ENCODE measurements around the gene IGFL4. TPM values are rescaled to one million over a fixed set of nuclear protein-coding genes. Genes with fewer than 3 reads are reported as not detected.

The IGFL4 gene
- total RNA-seq, 1 donor: 0.10 TPM

DNA sequence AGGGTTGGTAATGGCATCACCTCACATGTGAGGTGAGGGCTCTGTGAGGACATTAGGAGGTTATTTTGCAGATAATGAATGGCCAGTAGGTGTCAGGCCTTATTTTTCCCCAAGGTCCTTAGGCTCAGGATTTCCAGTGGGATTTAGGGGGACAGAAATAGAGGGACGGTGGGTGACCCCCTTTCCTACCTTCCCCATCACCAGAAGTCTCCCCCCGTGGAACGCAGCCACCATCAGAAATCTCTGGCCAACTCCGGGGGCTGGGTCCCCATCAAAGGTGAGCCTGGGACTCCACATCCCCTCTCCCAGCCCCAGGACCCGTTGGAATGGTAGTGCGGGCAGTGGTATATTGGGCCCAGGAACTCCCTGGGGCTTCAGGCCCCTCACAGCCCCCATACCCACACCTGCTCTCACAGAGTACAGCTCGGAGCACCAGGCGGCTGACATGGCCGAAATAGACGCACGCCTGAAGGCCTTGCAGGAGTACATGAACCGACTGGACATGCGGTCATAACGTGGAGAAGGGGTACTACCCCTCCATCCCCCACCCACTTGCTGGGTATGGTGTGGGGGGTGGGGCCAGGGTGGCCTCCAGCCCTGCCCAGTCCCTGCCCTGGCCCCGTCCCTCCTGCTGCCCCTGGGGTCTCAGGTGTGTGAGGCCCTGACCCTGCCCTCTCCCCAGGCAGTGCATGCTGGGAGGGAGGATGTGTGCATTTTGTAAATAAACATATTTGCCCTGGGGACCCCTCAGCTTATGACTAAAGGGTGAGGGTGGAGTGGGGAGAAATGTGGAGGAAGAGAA is 22.7 kb downstream of the IGFL4 start:
- no peak overlapping the region for H3K4me3 ChIP-seq (ENCODE audit: low read length)
- H3K27me3 ChIP-seq (ENCODE audit: insufficient read depth, low read length): peaks cover 15% of the 10 kb centered on the region
- no peaks in the 10 kb centered on the region for H3K9me3 ChIP-seq (ENCODE audit: low read depth, low read length)
- peaks cover 26% of the 10 kb centered on the region for H3K4me1 ChIP-seq (ENCODE audit: insufficient read depth, low read length)

DNA sequence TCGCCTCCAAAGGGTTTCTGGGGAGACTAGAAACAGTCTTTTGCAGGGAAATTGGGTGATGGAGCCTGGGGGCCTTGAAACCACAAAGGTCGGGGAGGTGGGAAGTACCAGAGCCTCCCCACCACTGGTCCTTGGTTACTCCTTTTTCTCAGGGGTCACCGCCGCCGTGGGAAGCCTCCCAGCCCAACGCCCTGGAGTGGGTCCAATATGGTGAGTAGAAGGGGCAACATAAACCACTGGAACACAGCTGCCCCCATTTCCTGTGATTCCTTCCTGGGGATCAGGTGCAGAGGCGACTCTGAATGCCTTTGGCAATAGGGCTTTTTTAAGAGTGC is 23.7 kb downstream of the IGFL4 start:
- peaks cover 26% of the 10 kb centered on the region for H3K4me1 ChIP-seq (ENCODE audit: insufficient read depth, low read length)
- H3K27me3 ChIP-seq (ENCODE audit: insufficient read depth, low read length): peaks cover 15% of the 10 kb centered on the region
- H3K9me3 ChIP-seq (ENCODE audit: low read depth, low read length): no peaks in the 10 kb centered on the region
- H3K4me3 ChIP-seq (ENCODE audit: low read length): no peak overlapping the region

DNA sequence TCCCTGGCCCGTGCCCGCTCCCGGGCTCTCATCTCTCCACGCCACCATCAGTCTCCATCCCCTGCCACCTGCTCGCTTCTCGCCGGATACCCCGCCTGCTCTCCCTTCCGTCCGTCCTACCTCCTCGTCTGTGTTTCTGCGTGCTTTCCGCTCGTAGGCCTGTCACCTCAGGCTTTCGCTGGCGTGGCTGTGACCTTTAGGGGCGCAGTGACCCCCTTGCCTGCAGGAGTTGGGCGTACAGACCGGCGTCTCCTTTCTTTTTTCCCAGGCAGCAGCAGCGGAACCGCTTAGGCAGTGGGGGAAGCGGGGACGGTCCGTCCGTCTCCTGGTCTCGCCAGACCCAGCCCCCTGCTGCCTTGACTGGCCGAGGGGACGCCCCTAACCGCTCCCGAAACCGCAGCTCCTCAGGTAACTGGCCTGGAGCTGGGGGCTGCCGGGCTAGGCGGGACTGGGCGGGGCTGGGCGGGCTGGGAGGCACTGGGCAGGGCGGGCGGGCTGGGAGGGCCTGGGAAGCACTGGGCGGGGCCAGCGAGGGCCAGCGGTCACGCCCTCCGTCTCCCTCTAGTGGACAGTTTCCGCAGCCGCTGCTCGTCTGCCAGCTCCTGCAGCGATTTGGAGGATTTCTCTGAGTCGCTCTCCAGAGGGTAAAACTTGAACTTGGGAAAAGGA is 24.2 kb downstream of the IGFL4 start:
- H3K4me3 ChIP-seq (ENCODE audit: low read length): peak overlapping the region; percentile 60
- peaks cover 26% of the 10 kb centered on the region for H3K4me1 ChIP-seq (ENCODE audit: insufficient read depth, low read length)
- H3K27me3 ChIP-seq (ENCODE audit: insufficient read depth, low read length): peaks cover 15% of the 10 kb centered on the region
- H3K9me3 ChIP-seq (ENCODE audit: low read depth, low read length): no peaks in the 10 kb centered on the region

DNA sequence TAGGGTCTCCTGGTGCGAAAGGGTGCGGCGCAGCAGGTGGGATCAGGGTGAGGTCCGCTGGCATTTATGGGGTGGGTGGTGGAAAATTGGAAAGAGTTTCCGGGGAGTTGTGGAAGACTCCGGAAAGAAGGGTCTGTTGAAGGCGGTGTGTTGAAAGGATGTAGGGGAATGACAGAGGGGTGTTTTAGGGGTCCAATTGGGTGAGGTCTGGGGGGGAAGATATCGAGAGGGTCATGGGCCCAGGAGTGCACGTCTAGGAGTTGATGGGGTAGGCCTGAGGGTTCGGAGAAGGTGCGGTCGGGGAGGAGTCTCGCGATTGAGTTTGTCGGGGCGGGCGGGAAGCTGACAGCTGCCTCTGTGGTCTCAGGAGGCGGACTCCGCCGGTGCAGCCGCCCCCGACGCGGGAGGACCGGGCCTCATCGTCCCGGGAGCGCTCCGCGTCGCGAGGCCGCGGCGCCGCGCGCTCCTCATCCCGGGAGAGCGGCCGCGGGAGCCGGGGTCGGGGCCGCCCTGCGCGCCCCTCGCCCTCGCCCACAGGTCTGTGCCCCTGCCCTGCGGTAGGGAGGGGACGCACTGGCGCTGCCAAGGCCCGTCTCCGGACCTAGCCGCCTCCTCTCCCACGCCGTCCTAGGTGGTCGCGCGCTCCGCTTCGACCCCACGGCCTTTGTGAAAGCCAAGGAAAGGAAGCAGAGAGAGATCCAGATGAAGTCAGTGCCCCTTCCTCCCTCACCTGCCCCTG is 24.9 kb downstream of the IGFL4 start:
- Histone ChIP-seq H3K9me3 (ENCODE audit: low read depth, low read length) (no peaks in the 10 kb centered on the region), H3K27me3 (ENCODE audit: insufficient read depth, low read length) (peaks cover 15% of the 10 kb centered on the region), H3K4me1 (ENCODE audit: insufficient read depth, low read length) (peaks cover 26% of the 10 kb centered on the region), H3K4me3 (ENCODE audit: low read length) (peak overlapping the region; percentile 60)

DNA sequence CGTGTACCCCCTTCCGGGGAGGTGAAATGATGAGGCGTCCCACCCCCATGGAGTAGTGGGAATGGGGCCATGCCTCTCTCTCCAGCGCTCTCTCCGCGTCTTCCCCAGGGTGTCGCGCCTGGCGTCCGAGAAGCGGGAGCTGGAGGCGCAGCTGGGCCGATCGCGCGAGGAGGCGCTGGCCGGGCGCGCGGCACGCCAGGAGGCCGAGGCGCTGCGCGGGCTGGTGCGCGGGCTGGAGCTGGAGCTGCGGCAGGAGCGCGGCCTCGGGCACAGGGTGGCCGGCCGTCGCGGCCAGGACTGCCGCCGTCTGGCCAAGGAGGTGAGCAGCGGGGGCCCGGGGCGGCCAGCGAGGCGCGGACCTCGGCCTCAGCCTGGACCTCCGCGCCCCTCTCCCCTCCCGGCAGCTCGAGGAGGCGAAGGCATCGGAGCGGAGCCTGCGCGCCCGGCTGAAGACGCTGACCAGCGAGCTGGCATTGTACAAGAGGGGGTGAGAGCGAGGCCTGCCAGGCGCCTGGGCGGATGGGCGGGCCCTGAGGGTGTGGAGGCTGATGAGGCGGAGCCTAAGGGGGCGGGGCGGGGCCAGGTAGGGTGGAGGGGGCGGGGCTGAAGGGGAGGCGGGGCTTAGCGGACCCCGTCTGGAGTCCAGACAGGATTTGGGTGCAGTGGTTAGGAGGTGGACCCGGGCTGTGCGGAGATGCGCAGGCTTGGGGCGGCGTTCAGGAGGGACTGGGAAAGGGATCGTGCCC is 25.7 kb downstream of the IGFL4 start:
- H3K4me3 ChIP-seq (ENCODE audit: low read length): peak overlapping the region; percentile 60
- H3K9me3 ChIP-seq (ENCODE audit: low read depth, low read length): no peaks in the 10 kb centered on the region
- peaks cover 15% of the 10 kb centered on the region for H3K27me3 ChIP-seq (ENCODE audit: insufficient read depth, low read length)
- peaks cover 26% of the 10 kb centered on the region for H3K4me1 ChIP-seq (ENCODE audit: insufficient read depth, low read length)

DNA sequence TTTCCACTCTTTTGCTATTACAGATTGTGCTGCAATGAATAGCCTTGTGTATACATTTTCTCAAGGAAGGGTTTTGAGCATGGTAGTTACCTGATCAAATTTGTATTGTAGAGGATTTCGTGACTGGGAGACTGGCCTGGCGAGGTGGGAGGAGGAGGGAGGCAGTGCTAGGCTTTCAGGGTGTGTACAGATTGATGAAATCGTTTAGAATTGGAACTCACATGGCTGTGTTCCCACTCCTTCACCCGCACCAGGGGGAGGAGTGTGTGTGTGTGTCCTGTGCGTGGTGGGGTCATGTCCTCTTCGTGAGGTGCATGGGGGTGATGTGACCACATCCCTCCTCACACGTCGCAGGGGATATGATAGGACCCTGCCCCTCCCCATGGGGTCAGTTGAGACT is 26.3 kb downstream of the IGFL4 start:
- Histone ChIP-seq H3K4me3 (ENCODE audit: low read length) (no peak overlapping the region), H3K9me3 (ENCODE audit: low read depth, low read length) (no peaks in the 10 kb centered on the region), H3K4me1 (ENCODE audit: insufficient read depth, low read length) (peaks cover 26% of the 10 kb centered on the region), H3K27me3 (ENCODE audit: insufficient read depth, low read length) (peaks cover 15% of the 10 kb centered on the region)

DNA sequence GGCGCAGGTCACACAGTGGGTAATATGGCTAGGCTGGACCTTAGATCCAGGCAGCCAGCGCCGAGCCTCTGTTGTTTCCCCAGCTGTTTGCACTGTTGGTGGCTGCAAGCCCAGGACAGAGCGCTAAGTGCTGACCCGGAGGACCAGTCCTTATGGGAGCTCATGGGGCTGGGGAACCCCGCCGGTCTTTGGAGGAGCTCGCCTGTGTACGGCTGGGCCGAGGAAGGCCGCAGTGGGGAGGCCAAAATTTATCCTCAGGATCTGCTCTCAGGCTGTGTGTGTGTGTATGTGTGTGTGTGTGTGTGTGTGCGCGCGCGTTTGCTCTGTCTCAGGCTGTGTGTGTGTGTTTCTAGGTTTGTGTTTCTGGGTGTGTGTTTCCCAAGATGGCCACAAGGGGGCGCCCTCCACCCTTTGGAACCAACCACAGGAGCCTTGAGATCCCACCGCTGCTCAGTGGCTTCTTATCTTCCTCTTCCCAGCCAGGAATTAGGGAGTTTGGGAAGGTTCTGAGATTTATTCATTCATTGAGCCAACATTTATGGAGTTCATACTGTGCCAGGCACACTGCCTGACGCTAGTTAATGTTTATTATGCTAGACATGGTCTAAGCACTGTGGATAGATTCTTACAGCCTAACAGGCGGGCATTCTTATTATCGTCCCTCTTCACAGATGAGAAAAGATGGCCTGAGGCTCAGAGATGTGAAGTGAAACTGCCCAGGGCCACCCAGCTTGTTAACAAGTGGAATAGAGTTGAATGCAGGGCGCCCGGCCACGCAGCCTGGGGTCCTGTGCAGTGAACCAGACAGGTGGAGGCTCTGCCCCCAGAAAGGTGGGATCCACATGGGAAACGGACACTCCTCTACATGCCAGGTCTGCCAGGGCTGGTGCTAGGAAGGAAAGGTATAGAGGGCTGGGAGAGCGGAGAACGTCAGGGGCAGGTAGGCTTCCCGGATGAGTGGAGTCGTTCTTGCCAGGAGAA is 31.0 kb downstream of the IGFL4 start:
- Histone ChIP-seq H3K4me3 (ENCODE audit: low read length) (no peak overlapping the region), H3K4me1 (ENCODE audit: insufficient read depth, low read length) (peaks cover 5% of the 10 kb centered on the region), H3K27me3 (ENCODE audit: insufficient read depth, low read length) (peaks cover 11% of the 10 kb centered on the region), H3K9me3 (ENCODE audit: low read depth, low read length) (no peaks in the 10 kb centered on the region)

DNA sequence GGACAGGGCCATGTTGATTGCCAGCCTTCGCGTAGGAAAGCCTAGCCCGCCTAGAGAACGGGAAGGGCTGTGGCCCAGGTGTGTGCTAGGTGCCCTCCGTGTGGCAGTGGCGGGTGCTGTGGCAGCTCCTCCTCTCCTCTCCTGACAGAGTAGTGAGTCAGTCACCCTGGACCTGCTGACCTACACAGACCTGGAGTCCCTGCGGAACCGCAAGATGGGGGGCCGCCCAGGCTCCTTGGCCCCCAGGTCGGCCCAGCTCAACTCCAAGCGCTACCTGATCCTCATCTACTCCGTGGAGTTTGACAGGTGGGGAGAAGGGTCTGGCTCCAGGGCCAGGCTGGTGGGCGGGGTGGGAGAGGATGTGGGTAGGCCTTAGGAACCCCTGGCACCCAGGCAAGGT is 34.4 kb downstream of the IGFL4 start:
- no peaks in the 10 kb centered on the region for H3K27me3 ChIP-seq (ENCODE audit: insufficient read depth, low read length)

DNA sequence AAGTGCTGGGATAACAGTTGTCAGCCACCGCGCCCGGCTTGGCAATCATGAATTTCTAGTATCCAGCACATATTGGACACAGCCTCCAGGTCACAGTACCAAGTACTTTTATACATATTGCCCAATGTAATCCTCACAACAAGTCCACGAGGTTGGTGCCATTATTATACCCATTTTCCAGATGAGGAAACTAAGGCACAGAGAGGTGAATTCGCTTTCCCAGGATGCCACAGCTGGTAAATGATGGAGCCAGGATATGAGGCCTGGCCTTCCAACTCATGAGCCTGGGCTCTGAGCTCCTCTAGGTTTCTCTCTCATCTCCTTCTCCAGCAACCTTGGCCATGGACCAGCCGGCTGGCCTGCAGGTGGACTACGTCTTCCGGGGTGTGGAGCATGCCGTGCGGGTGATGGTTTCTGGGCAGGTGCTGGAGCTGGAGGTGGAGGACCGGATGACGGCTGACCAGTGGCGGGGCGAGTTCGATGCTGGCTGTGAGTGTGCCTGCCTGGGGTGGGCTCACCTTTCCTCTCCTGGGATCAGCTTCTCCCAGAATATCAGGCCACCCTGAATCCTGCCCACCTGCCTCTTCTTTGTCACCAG is 38.0 kb downstream of the IGFL4 start:
- Histone ChIP-seq H3K4me3 (ENCODE audit: low read length) (no peak overlapping the region), H3K4me1 (ENCODE audit: insufficient read depth, low read length) (peaks cover 13% of the 10 kb centered on the region), H3K27me3 (ENCODE audit: insufficient read depth, low read length) (no peaks in the 10 kb centered on the region), H3K9me3 (ENCODE audit: low read depth, low read length) (no peaks in the 10 kb centered on the region)

More for the DNA sequence above, 34.4 kb downstream of the IGFL4 start:
- H3K4me3 ChIP-seq (ENCODE audit: low read length): no peak overlapping the region
- no peaks in the 10 kb centered on the region for H3K9me3 ChIP-seq (ENCODE audit: low read depth, low read length)
- no peaks in the 10 kb centered on the region for H3K4me1 ChIP-seq (ENCODE audit: insufficient read depth, low read length)

DNA sequence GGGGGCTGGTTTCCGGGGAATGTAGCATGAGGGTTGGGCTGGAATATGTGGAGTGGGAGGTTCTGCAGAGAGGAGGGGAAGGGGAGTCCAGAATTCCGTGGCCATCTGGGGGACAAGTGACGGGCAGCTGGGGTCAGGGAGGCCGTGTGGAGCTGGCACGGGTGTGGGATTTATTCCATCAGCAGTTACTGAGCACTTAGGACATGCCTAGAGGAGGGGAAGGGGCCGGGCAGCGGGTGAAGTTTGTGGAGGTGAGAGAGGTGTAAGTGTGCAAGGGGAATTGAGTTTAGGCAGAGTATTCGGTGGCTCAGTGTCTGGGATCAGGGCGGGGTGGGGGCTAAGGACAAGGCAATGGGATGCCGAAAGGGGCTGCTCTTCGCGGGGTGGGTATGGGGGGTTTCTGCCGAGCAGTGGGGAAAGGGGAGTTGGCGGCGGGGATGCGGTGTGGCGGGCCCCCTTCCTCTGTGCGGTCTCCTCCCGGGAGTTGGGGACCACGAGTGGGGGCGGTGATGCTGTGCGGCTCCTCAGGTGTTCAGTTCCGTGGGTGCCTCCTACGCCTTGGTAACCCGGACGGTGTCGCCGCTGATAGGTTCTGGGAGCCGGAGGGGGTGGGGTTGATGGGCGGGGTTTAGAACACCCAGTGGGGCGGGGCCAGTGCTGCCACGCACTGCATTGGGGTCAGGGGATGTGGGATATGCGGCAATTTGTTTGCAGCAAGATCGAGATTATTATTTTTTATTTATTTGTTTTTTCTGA is 40.1 kb downstream of the IGFL4 start:
- H3K4me1 ChIP-seq (ENCODE audit: insufficient read depth, low read length): peaks cover 21% of the 10 kb centered on the region
- H3K9me3 ChIP-seq (ENCODE audit: low read depth, low read length): no peaks in the 10 kb centered on the region
- no peak overlapping the region for H3K4me3 ChIP-seq (ENCODE audit: low read length)
- H3K27me3 ChIP-seq (ENCODE audit: insufficient read depth, low read length): no peaks in the 10 kb centered on the region

DNA sequence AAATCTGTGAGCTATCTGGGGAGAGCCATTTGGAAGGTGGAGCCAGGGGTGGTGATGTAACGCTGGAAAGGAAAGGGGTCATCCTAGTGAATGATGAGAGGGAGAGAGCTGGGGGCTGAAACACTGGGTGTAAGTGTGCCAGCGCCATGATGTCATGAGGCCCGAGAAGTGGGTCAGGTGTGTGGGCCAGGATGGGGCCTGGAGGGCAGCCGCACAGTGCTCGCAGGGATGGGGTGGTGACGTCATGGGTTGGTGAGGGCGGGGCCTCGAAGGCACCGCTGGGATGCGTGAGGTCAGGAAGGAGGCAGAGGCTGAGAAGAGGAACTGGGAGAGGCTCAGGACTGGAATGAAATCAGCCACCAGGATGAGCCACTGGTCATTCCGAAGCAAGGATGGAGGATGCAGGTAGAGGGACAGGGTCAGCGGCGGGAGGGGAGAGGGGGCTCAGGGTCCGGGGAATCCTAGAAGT is 41.1 kb downstream of the IGFL4 start:
- Histone ChIP-seq H3K27me3 (ENCODE audit: insufficient read depth, low read length) (no peaks in the 10 kb centered on the region), H3K4me1 (ENCODE audit: insufficient read depth, low read length) (peaks cover 24% of the 10 kb centered on the region), H3K9me3 (ENCODE audit: low read depth, low read length) (no peaks in the 10 kb centered on the region), H3K4me3 (ENCODE audit: low read length) (no peak overlapping the region)

DNA sequence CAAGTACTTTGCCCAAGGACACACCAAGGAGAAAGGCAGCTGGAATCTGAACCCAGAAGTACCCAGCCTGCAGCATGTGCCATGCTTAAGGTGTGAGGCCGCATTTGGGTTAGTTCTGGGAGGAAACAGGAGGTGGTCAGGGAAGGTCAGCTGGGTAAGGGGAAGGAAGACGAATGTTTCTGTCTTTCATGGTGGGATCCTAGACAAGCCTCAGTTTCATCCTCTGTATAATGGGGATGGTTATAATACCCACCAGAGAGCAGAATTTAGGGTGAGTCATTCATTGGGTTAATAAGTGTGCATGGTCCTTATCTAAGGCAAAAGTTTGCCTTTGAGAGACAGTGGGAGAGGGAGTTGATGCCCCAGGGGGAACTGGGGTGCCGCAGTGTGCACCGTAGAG is 42.0 kb downstream of the IGFL4 start:
- H3K4me3 ChIP-seq (ENCODE audit: low read length): no peak overlapping the region
- H3K27me3 ChIP-seq (ENCODE audit: insufficient read depth, low read length): no peaks in the 10 kb centered on the region
- H3K4me1 ChIP-seq (ENCODE audit: insufficient read depth, low read length): peaks cover 30% of the 10 kb centered on the region
- no peaks in the 10 kb centered on the region for H3K9me3 ChIP-seq (ENCODE audit: low read depth, low read length)

DNA sequence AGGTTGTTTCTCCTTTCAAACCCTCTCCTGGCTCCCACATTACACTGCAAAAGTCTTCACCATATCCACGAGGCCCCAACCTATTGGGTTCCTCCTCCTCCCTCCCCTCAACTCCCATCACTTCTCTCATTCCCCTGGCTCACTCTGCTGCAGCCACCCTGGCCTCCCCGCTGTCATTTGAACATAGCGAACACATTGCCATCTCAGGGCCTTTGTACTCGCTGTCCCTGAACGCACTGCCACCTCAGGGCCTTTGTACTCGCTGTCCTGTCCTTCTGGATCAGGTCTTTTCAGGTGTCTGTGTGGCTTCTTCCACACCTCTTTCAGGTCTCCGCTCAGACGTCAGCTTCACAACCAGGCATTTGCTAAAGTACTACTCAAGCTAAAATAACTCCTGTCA is 43.9 kb downstream of the IGFL4 start:
- Histone ChIP-seq H3K27me3 (ENCODE audit: insufficient read depth, low read length) (no peaks in the 10 kb centered on the region), H3K9me3 (ENCODE audit: low read depth, low read length) (no peaks in the 10 kb centered on the region), H3K4me3 (ENCODE audit: low read length) (no peak overlapping the region), H3K4me1 (ENCODE audit: insufficient read depth, low read length) (peaks cover 30% of the 10 kb centered on the region)

Measured in mononuclear cell (primary cell).